Activated CD4-positive, CD25-positive, alpha-beta regulatory T cell (primary cell): ENCODE results near the gene MAPKAP1.
A peak's percentile ranks its signal among the peaks of the same experiment; 100 is the strongest.

ENCODE experiments used
- DNase-seq, 4 experiments: peaks; one replicate each; lab custom pipeline; 2025; lab: John Stamatoyannopoulos, UW

MAPKAP1 gene

GRCh38 chr9:125706651-125707471 is at the start of gene MAPKAP1:
TSS of gene MAPKAP1 (minus strand) at chr9:125707208. CDS start at chr9:125672574, 34,634 bp downstream.
- DNase-seq, result peak; percentile 83 to 89 (median 85)

GRCh38 chr9:125756518-125756917 is 49.5 kb upstream of the MAPKAP1 start:
- no peak for DNase-seq

- no peak for DNase-seq
Measured at GRCh38 chr9:125755340-125755739, 48.3 kb upstream of the MAPKAP1 start.

GRCh38 chr9:125754096-125754495 is 47.1 kb upstream of the MAPKAP1 start:
- no peak for DNase-seq

GRCh38 chr9:125752070-125752628 is 45.1 kb upstream of the MAPKAP1 start:
- DNase-seq, result no peak

- no peak for DNase-seq
Measured at GRCh38 chr9:125750627-125751011, 43.6 kb upstream of the MAPKAP1 start.

GRCh38 chr9:125749951-125750626 is 43.1 kb upstream of the MAPKAP1 start:
- DNase-seq, result no peak

GRCh38 chr9:125749287-125749935 is 42.4 kb upstream of the MAPKAP1 start:
- no peak for DNase-seq

- DNase-seq, result no peak
Measured at GRCh38 chr9:125748446-125749099, 41.6 kb upstream of the MAPKAP1 start.

GRCh38 chr9:125747765-125748445 is 40.9 kb upstream of the MAPKAP1 start:
- DNase-seq, result no peak

GRCh38 chr9:125747053-125747764 is 40.2 kb upstream of the MAPKAP1 start, which contains the start of gene PBX3:
TSS of gene PBX3 (plus strand) at chr9:125747373.
- DNase-seq, result peak in 3 of 4 experiments; percentile 15 to 42 (median 17)

GRCh38 chr9:125746774-125747052 is 39.7 kb upstream of the MAPKAP1 start:
- peak in 1 of 4 experiments; percentile 48 for DNase-seq

- DNase-seq, result peak; percentile 79 to 89 (median 84)
Measured at GRCh38 chr9:125746017-125746773, 39.2 kb upstream of the MAPKAP1 start.

GRCh38 chr9:125745682-125746016 is 38.6 kb upstream of the MAPKAP1 start:
- no peak for DNase-seq

- no peak for DNase-seq
Measured at GRCh38 chr9:125745018-125745417, 38.0 kb upstream of the MAPKAP1 start.

GRCh38 chr9:125744616-125745015 is 37.6 kb upstream of the MAPKAP1 start:
- DNase-seq, result no peak

- DNase-seq, result no peak
Measured at GRCh38 chr9:125743682-125744428, 36.8 kb upstream of the MAPKAP1 start.

- DNase-seq, result no peak
Measured at GRCh38 chr9:125742657-125743056, 35.6 kb upstream of the MAPKAP1 start.

- no peak for DNase-seq
Measured at GRCh38 chr9:125739436-125739835, 32.4 kb upstream of the MAPKAP1 start.
